Cardiac muscle cell (in vitro differentiated cells and primary cell): ENCODE data around the gene DYSF. TPM values are rescaled to one million over a fixed set of nuclear protein-coding genes. Genes with fewer than 3 reads are reported as not detected.
A peak's percentile ranks its signal among the peaks of the same experiment; 100 is the strongest.

Experiments used
- DNase-seq, 2 donors: peaks; one replicate each; pipeline versions ENCODE4 v3.0.0 to v3.0.0-alpha.2; 2010 to 2017; ENCODE audit warnings: low read depth in 1 of 2, low spot score in 1 of 2
- H3K27ac ChIP-seq: fragments of 200-600 bp; sonication (generic); 2 replicates; pipeline ENCODE4 v1.5.1; 2016
- H3K27me3 ChIP-seq: fragments of 200-600 bp; sonication (generic); 2 replicates; pipeline ENCODE4 v1.6.0; 2016; ENCODE audit warnings: control low read depth
- H3K36me3 ChIP-seq: fragments of 200-600 bp; sonication (generic); 2 replicates; pipeline ENCODE4 v1.5.1; 2016; ENCODE audit warnings: control low read depth
- H3K4me1 ChIP-seq: fragments of 200-600 bp; sonication (generic); 2 replicates; pipeline ENCODE4 v1.8.1; 2017; ENCODE audit warnings: low read depth, mild to moderate bottlenecking, mixed run types
- H3K4me3 ChIP-seq: fragments of 200-600 bp; sonication (generic); 2 replicates; pipeline ENCODE4 v1.5.1; 2016; ENCODE audit warnings: mild to moderate bottlenecking
- H3K9me3 ChIP-seq: fragments of 200-600 bp; sonication (generic); 2 replicates; pipeline ENCODE4 v1.5.1; 2017; ENCODE audit warnings: low read depth, mild to moderate bottlenecking, control low read depth
- CTCF ChIP-seq: IDR thresholded peaks from 2 replicates; pipeline ENCODE4 v1.5.1; 2012; ENCODE audit warnings: low read depth, mild to moderate bottlenecking, low read length
- polyA plus RNA-seq: library from polyadenylated mRNA; unstranded; fragments of >200 nt; fragmentation: Nextera tagmentation; extraction: Ambion mirVana; gene quantifications from 2 replicates; pipeline ENCODE4 v1.2.1, GENCODE V29; 2016
- total RNA-seq: library from RNA; depleted of rRNA; stranded (reverse); fragments of >200 nt; gene quantifications from 2 replicates; pipeline ENCODE4 v1.2.3, GENCODE V29; 2016

DYSF gene
- total and polyA plus RNA-seq, 2 experiments from 2014 or later, result 34.6 to 57.4 TPM

GRCh38 chr2:71613403-71613952, 160.1 kb downstream of the DYSF start:
- H3K9me3 ChIP-seq, result no peaks in the 10 kb centered on the region
- TF ChIP-seq CTCF, result no peak
- H3K4me3 ChIP-seq, result no peak overlapping the region
- H3K4me1 ChIP-seq, result peaks cover 12% of the 10 kb centered on the region
- no peaks in the 10 kb centered on the region for H3K36me3 ChIP-seq
- no peak for DNase-seq
- no peak overlapping the region for H3K27ac ChIP-seq
- no peaks in the 10 kb centered on the region for H3K27me3 ChIP-seq

GRCh38 chr2:71613953-71614925, 160.9 kb downstream of the DYSF start:
- TF ChIP-seq CTCF, result no peak
- no peak for DNase-seq
- H3K4me3 ChIP-seq, result no peak overlapping the region
- H3K27me3 ChIP-seq, result no peaks in the 10 kb centered on the region
- peaks cover 12% of the 10 kb centered on the region for H3K4me1 ChIP-seq
- peak overlapping the region; percentile 68 for H3K27ac ChIP-seq
- H3K36me3 ChIP-seq, result no peaks in the 10 kb centered on the region
- no peaks in the 10 kb centered on the region for H3K9me3 ChIP-seq

GRCh38 chr2:71614976-71615766, 161.8 kb downstream of the DYSF start:
- no peak for TF ChIP-seq CTCF
- DNase-seq, result peak; percentile 39 to 97
- H3K27ac ChIP-seq, result peak overlapping the region; percentile 68
- no peaks in the 10 kb centered on the region for H3K27me3 ChIP-seq
- H3K36me3 ChIP-seq, result no peaks in the 10 kb centered on the region
- no peak overlapping the region for H3K4me3 ChIP-seq
- H3K9me3 ChIP-seq, result no peaks in the 10 kb centered on the region
- peaks cover 12% of the 10 kb centered on the region for H3K4me1 ChIP-seq

- DNase-seq, result no peak
- H3K4me1 ChIP-seq, result peaks cover 12% of the 10 kb centered on the region
- H3K27ac ChIP-seq, result peak overlapping the region; percentile 68
- H3K36me3 ChIP-seq, result no peaks in the 10 kb centered on the region
- H3K4me3 ChIP-seq, result no peak overlapping the region
- TF ChIP-seq CTCF, result no peak
- H3K9me3 ChIP-seq, result no peaks in the 10 kb centered on the region
- H3K27me3 ChIP-seq, result no peaks in the 10 kb centered on the region
These were observed 162.7 kb downstream of the DYSF start for GRCh38 chr2:71615767-71616730.

GRCh38 chr2:71617266-71617665, 163.9 kb downstream of the DYSF start:
- Histone ChIP-seq H3K27me3 (no peaks in the 10 kb centered on the region), H3K27ac (no peak overlapping the region), H3K4me3 (no peak overlapping the region), H3K9me3 (no peaks in the 10 kb centered on the region), H3K36me3 (no peaks in the 10 kb centered on the region), H3K4me1 (peaks cover 12% of the 10 kb centered on the region)
- no peak for TF ChIP-seq CTCF
- DNase-seq, result no peak
